ENCODE measurements around the gene LRRN4. TPM values are rescaled to one million over a fixed set of nuclear protein-coding genes. Genes with fewer than 3 reads are reported as not detected.

Gene LRRN4
- total RNA-seq, 4 donors from 2014 or later: not detected

GRCh38 chr20:6074145-6074561 lies 20.3 kb upstream of the LRRN4 start:
- WGBS, 2 donors: 54 to 73% methylated on average over 2 of the region's 2 CpGs
- DNase-seq: no peak
- no peak overlapping the region for H3K4me3 ChIP-seq (replicated peaks in 1 of 3)
- H3K9me3 ChIP-seq: no peaks in the 10 kb centered on the region
- TF ChIP-seq POLR2A (IDR thresholded peaks at IDR 0.05): no peak
- TF ChIP-seq, protein P1, sequence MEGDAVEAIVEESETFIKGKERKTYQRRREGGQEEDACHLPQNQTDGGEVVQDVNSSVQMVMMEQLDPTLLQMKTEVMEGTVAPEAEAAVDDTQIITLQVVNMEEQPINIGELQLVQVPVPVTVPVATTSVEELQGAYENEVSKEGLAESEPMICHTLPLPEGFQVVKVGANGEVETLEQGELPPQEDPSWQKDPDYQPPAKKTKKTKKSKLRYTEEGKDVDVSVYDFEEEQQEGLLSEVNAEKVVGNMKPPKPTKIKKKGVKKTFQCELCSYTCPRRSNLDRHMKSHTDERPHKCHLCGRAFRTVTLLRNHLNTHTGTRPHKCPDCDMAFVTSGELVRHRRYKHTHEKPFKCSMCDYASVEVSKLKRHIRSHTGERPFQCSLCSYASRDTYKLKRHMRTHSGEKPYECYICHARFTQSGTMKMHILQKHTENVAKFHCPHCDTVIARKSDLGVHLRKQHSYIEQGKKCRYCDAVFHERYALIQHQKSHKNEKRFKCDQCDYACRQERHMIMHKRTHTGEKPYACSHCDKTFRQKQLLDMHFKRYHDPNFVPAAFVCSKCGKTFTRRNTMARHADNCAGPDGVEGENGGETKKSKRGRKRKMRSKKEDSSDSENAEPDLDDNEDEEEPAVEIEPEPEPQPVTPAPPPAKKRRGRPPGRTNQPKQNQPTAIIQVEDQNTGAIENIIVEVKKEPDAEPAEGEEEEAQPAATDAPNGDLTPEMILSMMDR (IDR thresholded peaks at IDR 0.05): peak in 2 of 6 experiments; percentile 17 to 22
- H3K4me1 ChIP-seq: peaks cover 8 to 9% of the 10 kb centered on the region in 2 donors
- no peak overlapping the region for H3K27ac ChIP-seq
- H3K27me3 ChIP-seq: no peaks in the 10 kb centered on the region
- intact Hi-C loops (cut with DNase I): loop anchor here (10.0 kb wide), 1 partner anchor 129 kb away; no protein-coding TSS in a partner anchor
- H3K36me3 ChIP-seq: no peaks in the 10 kb centered on the region

- peak; percentile 84 to 90 for DNase-seq
- TF ChIP-seq, protein P1 (IDR thresholded peaks at IDR 0.05): no peak
- intact Hi-C loops (cut with DNase I): loop anchor here (10.0 kb wide), 1 partner anchor 126 kb away; no protein-coding TSS in a partner anchor
- no peaks in the 10 kb centered on the region for H3K27me3 ChIP-seq
- H3K4me1 ChIP-seq: peaks cover 8 to 9% of the 10 kb centered on the region in 2 donors
- peak overlapping the region; percentile 49 to 77 (median 64) for H3K27ac ChIP-seq
- H3K9me3 ChIP-seq: no peaks in the 10 kb centered on the region
- no peaks in the 10 kb centered on the region for H3K36me3 ChIP-seq
- 73 to 78% methylated on average over 5 to 6 of the region's 6 CpGs for WGBS, 2 donors
- no peak overlapping the region for H3K4me3 ChIP-seq (replicated peaks in 1 of 3)
These were observed 17.2 kb upstream of the LRRN4 start for GRCh38 chr20:6070829-6071695.

DNA sequence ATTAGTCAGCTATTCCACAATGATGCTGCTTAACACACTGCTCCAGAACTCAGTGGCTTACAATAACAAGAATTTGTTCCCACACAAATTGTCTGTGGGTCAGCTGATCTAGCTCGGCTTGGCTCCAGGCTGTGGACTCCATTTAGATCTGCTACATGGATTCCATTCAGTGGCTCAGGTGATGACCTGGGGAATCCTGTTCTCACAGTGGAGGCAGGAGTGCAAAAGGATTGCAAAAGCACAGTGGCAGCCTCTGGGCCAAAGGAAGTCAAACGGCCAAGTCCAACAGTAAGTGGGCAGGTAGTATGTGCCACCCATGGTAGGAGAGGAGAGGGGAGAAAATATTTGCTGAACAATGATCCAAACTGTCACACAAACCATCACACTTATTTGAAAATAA lies 15.8 kb upstream of the LRRN4 start:
- no peak overlapping the region for H3K27ac ChIP-seq
- H3K4me1 ChIP-seq: peaks cover 8 to 9% of the 10 kb centered on the region in 2 donors
- H3K9me3 ChIP-seq: no peaks in the 10 kb centered on the region
- WGBS, 2 donors: 84 to 85% methylated on average over 2 of the region's 2 CpGs
- no peak overlapping the region for H3K4me3 ChIP-seq (replicated peaks in 1 of 3)
- TF ChIP-seq, protein P1 (IDR thresholded peaks at IDR 0.05): no peak
- TF ChIP-seq POLR2A (IDR thresholded peaks at IDR 0.05): no peak
- H3K27me3 ChIP-seq: no peaks in the 10 kb centered on the region
- intact Hi-C loops (cut with DNase I): loop anchor here (10.0 kb wide), 1 partner anchor 125 kb away; no protein-coding TSS in a partner anchor
- no peaks in the 10 kb centered on the region for H3K36me3 ChIP-seq
- no peak for DNase-seq

- no peak overlapping the region for H3K4me3 ChIP-seq (replicated peaks in 1 of 3)
- H3K27me3 ChIP-seq: no peaks in the 10 kb centered on the region
- no peak overlapping the region for H3K27ac ChIP-seq
- intact Hi-C loops (cut with DNase I): no loop called here
- H3K4me1 ChIP-seq: peaks cover 8 to 9% of the 10 kb centered on the region in 2 donors
- 80% methylated on average over 4 of the region's 4 CpGs for WGBS, 2 donors
- no peaks in the 10 kb centered on the region for H3K36me3 ChIP-seq
- DNase-seq: no peak
- H3K9me3 ChIP-seq: no peaks in the 10 kb centered on the region
- TF ChIP-seq POLR2A (IDR thresholded peaks at IDR 0.05): no peak
- TF ChIP-seq, protein P1 (IDR thresholded peaks at IDR 0.05): no peak
These were observed 14.0 kb upstream of the LRRN4 start for GRCh38 chr20:6067763-6068318.

DNA sequence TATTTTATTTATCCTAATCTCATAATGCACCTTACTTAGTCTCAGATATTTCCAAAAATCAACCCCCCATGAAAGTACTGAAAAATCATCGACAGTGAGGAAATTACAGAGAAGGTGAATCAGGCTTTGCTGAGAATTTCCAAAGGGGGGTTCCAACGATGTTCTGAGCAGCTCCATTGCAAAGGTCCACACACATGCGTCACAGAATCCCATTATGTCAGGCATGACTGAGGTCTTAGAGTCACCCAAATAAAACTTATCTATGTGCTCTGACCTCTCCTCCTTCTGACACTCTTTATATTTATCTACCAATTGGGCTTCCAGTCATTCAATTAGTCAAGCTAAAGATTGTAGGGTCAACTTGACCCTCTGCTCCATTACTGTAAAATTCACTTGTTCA lies 12.7 kb upstream of the LRRN4 start:
- Histone ChIP-seq H3K36me3 (no peaks in the 10 kb centered on the region), H3K4me1 (peaks cover 8 to 9% of the 10 kb centered on the region in 2 donors), H3K9me3 (no peaks in the 10 kb centered on the region), H3K4me3 (replicated peaks in 1 of 3) (no peak overlapping the region), H3K27ac (no peak overlapping the region), H3K27me3 (no peaks in the 10 kb centered on the region)
- intact Hi-C loops (cut with DNase I): no loop called here
- no peak for TF ChIP-seq POLR2A (IDR thresholded peaks at IDR 0.05)
- TF ChIP-seq, protein P1 (IDR thresholded peaks at IDR 0.05): no peak
- WGBS, 2 donors: 89 to 95% methylated on average over 3 of the region's 3 CpGs
- no peak for DNase-seq
